HG03045 (cell line): Measurements from ENCODE around the gene WNT8B.

Experiments used
- ATAC-seq: cut with Tn5 transposase; IDR thresholded peaks from one replicate; pipeline ENCODE4 v1.9.1; 2021; ENCODE audit warnings: mild to moderate bottlenecking, moderate library complexity; ENCODE audit not compliant: unreplicated experiment

The WNT8B gene

GRCh38 chr10:100482834-100483185 lies 20.0 kb downstream of the WNT8B start:
- no peak for ATAC-seq

GRCh38 chr10:100483876-100484666 lies 21.3 kb downstream of the WNT8B start:
- ATAC-seq = no peak

GRCh38 chr10:100485366-100485765 lies 22.6 kb downstream of the WNT8B start:
- no peak for ATAC-seq

- no peak for ATAC-seq
These were observed 23.1 kb downstream of the WNT8B start for GRCh38 chr10:100485801-100486495.

- no peak for ATAC-seq
These were observed 24.7 kb downstream of the WNT8B start for GRCh38 chr10:100487529-100487928.

- ATAC-seq = no peak
These were observed 26.6 kb downstream of the WNT8B start for GRCh38 chr10:100489396-100489795.

- ATAC-seq = no peak
These were observed 27.7 kb downstream of the WNT8B start for GRCh38 chr10:100490531-100490930.

GRCh38 chr10:100496567-100496966 lies 33.8 kb downstream of the WNT8B start:
- no peak for ATAC-seq

- ATAC-seq = no peak
These were observed 35.2 kb downstream of the WNT8B start for GRCh38 chr10:100498059-100498458.

GRCh38 chr10:100501423-100501822 lies 38.6 kb downstream of the WNT8B start:
- no peak for ATAC-seq

GRCh38 chr10:100502926-100503494 lies 40.2 kb downstream of the WNT8B start:
- no peak for ATAC-seq

- ATAC-seq = no peak
These were observed 41.3 kb downstream of the WNT8B start for GRCh38 chr10:100504096-100504495.

GRCh38 chr10:100505164-100505563 lies 42.4 kb downstream of the WNT8B start:
- ATAC-seq = no peak

- no peak for ATAC-seq
These were observed 44.0 kb downstream of the WNT8B start for GRCh38 chr10:100506596-100507356.

GRCh38 chr10:100507357-100507732 lies 44.5 kb downstream of the WNT8B start:
- ATAC-seq = no peak

GRCh38 chr10:100508266-100508665 lies 45.5 kb downstream of the WNT8B start:
- ATAC-seq = no peak

GRCh38 chr10:100508691-100509150 lies 45.9 kb downstream of the WNT8B start:
- ATAC-seq = no peak

- no peak for ATAC-seq
These were observed 46.5 kb downstream of the WNT8B start for GRCh38 chr10:100509241-100509840.

- no peak for ATAC-seq
These were observed 47.9 kb downstream of the WNT8B start for GRCh38 chr10:100510533-100511308.

- ATAC-seq = no peak
These were observed 52.8 kb downstream of the WNT8B start for GRCh38 chr10:100515612-100516011.
